Fibroblast of pulmonary artery (primary cell): ENCODE measurements around the gene CELSR1.
A peak's percentile ranks its signal among the peaks of the same experiment; 100 is the strongest.

ENCODE experiments used
- DNase-seq: peaks from one replicate; pipeline ENCODE4 v3.0.0-alpha.2; 2010; ENCODE audit warnings: low read depth
- H3K4me3 ChIP-seq: replicated peaks from 2 replicates; pipeline ENCODE4 v1.5.1; 2011; ENCODE audit warnings: low read depth, mild to moderate bottlenecking, control low read depth, low read length, moderate library complexity
- TF ChIP-seq, protein P1 (sequence below): IDR thresholded peaks from 2 replicates; pipeline ENCODE4 v1.5.1; 2011; ENCODE audit warnings: mild to moderate bottlenecking, control low read depth, low read length, inconsistent platforms; ENCODE audit errors: missing control alignments

Gene CELSR1

DNA sequence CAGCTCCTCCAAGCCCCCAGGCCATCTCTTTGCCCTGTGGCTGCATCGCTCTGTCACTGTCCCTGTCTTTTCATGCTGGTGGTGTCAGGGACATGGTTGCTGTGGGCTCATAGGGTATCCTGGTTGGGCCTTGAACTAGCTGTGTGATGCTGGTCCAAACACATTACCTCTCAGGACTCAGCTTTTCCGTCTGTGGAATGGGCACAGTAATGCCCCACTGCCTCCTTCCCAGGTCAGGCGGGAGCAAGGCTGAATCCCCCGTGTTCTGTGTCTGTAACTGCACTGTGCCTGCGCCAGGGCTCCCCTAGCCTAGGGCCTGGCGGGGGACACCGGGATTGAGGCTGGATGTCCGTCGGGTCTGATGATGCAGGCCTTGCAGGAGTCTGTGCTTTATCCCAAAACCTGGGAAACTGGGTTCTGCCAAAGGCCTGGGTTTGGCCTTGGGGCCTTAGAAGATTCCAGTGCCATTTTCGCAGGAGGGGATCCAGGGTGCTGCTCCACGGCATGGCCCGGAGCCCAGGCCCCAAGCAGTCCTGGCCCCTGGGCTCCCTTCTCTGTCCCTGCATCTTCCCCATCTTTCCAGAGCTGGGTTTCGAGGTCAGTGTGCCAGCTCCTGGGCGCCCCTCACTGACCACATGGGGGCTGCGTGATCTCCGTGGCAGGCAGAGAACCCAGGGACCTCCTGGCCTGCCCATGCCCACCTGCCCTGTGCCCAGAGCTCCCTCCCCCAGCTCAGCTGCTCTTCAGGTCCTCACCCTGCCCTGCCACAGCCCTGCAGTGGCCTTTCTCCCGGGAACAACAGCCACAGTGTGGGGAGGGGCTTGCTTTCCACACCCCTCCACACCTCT is 32.7 kb upstream of the CELSR1 start:
- TF ChIP-seq, protein P1, sequence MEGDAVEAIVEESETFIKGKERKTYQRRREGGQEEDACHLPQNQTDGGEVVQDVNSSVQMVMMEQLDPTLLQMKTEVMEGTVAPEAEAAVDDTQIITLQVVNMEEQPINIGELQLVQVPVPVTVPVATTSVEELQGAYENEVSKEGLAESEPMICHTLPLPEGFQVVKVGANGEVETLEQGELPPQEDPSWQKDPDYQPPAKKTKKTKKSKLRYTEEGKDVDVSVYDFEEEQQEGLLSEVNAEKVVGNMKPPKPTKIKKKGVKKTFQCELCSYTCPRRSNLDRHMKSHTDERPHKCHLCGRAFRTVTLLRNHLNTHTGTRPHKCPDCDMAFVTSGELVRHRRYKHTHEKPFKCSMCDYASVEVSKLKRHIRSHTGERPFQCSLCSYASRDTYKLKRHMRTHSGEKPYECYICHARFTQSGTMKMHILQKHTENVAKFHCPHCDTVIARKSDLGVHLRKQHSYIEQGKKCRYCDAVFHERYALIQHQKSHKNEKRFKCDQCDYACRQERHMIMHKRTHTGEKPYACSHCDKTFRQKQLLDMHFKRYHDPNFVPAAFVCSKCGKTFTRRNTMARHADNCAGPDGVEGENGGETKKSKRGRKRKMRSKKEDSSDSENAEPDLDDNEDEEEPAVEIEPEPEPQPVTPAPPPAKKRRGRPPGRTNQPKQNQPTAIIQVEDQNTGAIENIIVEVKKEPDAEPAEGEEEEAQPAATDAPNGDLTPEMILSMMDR = no peak
- no peak overlapping the region for H3K4me3 ChIP-seq
- no peak for DNase-seq

DNA sequence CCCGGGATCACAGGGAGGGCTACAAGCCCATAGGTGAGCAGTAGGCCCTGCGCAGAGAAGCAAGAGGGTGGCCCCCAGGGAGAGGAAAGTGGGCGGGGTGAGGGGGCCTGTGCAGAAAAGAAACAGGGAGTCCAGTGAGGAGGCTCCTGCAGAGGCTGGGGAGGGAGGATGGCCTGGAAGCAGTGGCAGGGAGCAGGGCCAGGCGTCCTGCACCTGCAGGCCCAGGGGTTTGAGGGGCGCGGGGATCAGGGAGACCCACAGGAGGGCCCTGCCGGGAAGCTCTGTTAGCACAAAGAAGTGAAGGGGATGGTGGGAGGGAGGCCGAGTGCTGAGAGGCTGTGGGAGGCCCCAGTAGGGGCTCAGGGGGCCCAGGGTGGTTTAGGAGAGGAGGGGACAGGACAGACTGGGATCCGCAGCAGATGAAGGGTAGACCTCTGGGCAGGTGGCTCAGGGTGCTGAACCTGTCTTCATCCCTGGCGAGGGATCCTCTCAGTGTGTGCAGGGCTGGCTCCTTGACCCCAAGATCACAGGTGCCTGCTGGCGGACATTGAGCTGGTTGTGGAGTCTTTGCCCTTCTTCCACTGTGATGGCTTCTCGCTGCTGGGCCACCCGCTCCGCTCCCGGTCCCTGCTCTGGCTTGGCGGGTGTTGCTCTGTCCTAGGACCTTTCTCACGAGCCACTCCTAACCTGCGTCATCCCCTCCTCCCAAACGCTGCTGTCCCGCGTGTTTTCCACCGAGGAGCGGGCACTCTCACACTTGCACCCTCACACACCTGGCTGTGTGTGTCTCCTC is 31.8 kb upstream of the CELSR1 start:
- no peak for DNase-seq
- no peak overlapping the region for H3K4me3 ChIP-seq
- TF ChIP-seq, protein P1 = no peak

DNA sequence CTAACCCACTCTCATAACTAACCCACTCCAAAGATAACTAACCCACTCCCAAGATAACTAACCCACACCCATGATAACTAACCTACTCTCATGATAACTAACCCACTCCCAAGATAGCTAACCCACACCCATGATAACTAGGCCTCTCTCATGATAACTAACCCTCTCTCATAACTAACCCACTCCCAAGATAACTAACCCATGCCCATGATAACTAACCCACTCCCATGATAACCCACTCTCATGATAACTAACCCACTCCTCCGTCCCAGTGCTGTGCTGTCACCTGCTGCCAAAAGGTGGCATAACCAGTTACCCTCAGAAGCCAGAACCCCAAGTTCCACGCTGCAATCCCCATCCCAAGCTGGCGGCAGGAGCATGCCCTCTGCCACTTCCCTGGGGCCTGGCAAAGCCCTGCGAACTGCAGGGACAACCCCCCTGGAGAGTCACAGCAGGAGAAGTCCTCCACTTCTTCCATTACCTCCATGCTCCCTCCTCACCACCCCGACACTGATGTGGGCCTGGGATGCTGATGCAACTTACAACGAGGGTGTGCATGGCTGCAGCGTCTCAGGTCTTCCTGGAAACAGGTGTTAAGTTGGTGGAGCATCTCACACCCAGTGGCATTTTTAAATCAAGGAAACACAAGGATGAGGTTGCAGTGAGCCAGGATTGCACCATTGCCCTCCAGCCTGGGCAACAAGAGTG is 30.8 kb upstream of the CELSR1 start:
- TF ChIP-seq, protein P1 = no peak
- H3K4me3 ChIP-seq = no peak overlapping the region
- DNase-seq = no peak

DNA sequence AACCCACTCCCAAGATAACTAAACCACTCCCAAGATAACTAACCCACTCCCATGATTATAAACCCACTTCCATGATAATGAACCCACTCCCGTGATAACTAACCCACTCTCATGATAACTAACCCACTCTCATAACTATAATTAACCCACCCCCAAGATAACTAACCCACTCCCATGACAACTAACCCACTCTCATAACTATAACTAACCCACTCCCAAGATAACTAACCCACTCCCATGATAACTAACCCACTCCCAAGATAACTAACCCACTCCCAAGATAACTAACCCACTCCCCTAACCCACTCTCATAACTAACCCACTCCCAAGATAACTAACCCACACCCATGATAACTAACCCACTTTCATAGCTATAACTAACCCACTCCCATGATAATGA is 30.1 kb upstream of the CELSR1 start:
- DNase-seq = no peak
- no peak overlapping the region for H3K4me3 ChIP-seq
- TF ChIP-seq, protein P1 = no peak

DNA sequence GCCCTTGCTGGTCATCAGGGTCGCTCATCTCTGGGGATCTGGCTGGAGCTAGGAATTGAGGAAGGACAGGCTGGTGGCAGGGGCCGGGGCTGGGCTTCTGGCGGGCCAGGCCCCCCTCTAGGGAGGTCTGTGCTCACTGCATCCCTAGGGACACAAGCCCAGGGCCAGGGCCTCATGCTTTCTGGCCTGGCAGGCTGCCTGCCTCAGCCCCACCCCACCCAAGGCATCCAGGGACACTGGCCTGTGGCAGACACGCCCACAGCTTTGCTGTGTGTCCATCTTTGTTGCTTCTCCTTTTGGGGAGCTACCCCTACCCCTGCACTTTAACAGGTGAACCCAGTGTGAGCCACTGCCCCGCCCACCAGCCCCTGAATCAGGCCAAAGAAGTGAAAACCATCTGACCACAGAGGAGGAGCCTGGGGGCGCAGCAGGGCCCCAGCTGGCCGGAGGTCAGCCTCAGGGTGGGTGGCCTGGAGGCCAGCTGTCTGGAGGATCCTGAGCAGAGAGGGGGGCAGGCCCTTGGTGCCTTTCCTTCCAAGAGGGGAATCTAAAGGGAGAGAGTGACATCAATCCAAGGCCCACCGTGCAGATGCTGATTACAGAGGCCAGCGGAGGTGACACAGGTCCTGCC is 26.8 kb upstream of the CELSR1 start:
- DNase-seq = no peak
- TF ChIP-seq, protein P1 = no peak
- no peak overlapping the region for H3K4me3 ChIP-seq

DNA sequence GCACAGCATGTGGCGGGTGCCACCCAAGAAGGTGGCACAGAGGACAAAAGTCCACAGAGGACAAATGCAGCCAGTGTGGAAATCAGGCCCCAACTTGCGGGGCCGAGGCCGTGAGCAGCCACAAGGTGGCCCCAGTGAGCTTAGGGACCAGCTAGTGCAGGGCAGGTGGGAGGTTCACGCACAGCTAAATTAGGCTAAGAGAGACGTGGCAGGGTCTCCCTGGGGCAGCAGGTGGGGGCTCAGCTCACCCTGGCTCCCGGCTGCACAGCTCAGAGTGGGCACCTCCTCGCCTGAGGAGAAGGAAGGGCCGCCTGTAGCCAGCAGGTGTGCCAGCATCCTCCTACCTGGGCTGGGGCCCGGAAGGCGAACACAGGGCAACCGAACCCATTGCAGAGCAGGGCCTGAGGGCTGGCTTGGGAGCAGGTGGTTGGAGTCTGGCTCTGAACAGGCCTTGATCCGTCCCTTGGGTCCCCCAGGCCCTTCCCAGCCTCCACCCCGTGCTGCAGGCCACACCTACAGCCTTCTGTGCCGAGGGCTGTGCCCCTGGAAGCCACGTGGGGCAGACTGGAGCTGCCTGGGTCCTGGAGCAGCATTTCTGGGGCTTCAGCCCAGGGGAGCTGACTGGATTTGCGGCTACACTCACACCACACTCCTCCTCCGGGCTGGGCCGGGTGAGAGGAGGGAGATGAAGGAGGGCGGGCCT is 26.1 kb upstream of the CELSR1 start:
- H3K4me3 ChIP-seq = no peak overlapping the region
- DNase-seq = peak; percentile 62

More for the DNA sequence above, 26.1 kb upstream of the CELSR1 start:
- TF ChIP-seq, protein P1 = peak; percentile 83
